NCI-H2171 treated with DMSO at 0.1 percent for 48 hours (cell line): ENCODE results near the gene USP19.

ENCODE experiments used
- DNase-seq: peaks from one replicate; lab custom pipeline; 2025; lab: John Stamatoyannopoulos, UW

Gene USP19

GRCh38 chr3:49134471-49135265 lies 14.0 kb upstream of the USP19 start:
- no peak for DNase-seq

GRCh38 chr3:49133226-49133951 lies 12.8 kb upstream of the USP19 start:
- peak; percentile 48 for DNase-seq

- DNase-seq = no peak
Observed at GRCh38 chr3:49132437-49133225, 12.0 kb upstream of the USP19 start, which contains the start of gene LAMB2. Gene LAMB2 (minus strand): TSS chr3:49133050. CDS start chr3:49132867, 183 bp downstream.

- no peak for DNase-seq
Observed at GRCh38 chr3:49132073-49132436, 11.4 kb upstream of the USP19 start.

- DNase-seq = no peak
Observed at GRCh38 chr3:49131576-49131975, 11.0 kb upstream of the USP19 start.

GRCh38 chr3:49131040-49131439 lies 10.4 kb upstream of the USP19 start:
- DNase-seq = no peak

GRCh38 chr3:49124991-49125670 lies 4.5 kb upstream of the USP19 start:
- no peak for DNase-seq

GRCh38 chr3:49124203-49124602 lies 3.6 kb upstream of the USP19 start:
- DNase-seq = no peak

GRCh38 chr3:49123687-49124086 lies 3.1 kb upstream of the USP19 start:
- DNase-seq = no peak

- no peak for DNase-seq
Observed at GRCh38 chr3:49122886-49123545, 2.4 kb upstream of the USP19 start.

GRCh38 chr3:49122451-49122850 lies 1.8 kb upstream of the USP19 start:
- DNase-seq = no peak

GRCh38 chr3:49122022-49122421 lies 1.4 kb upstream of the USP19 start:
- no peak for DNase-seq

GRCh38 chr3:49121132-49121736 lies 611 bp upstream of the USP19 start:
- no peak for DNase-seq

GRCh38 chr3:49120096-49120437 lies 556 bp downstream of the USP19 start:
- DNase-seq = no peak

GRCh38 chr3:49119439-49119838 lies 1.2 kb downstream of the USP19 start:
- no peak for DNase-seq

- DNase-seq = no peak
Observed at GRCh38 chr3:49119036-49119435, 1.6 kb downstream of the USP19 start.

- DNase-seq = no peak
Observed at GRCh38 chr3:49112262-49112661, 8.4 kb downstream of the USP19 start.

GRCh38 chr3:49111347-49111746 lies 9.3 kb downstream of the USP19 start:
- DNase-seq = no peak

- no peak for DNase-seq
Observed at GRCh38 chr3:49110780-49111179, 9.8 kb downstream of the USP19 start.

- DNase-seq = no peak
Observed at GRCh38 chr3:49108346-49108745, 12.3 kb downstream of the USP19 start.
